ENCODE results near the gene MGAT5.

Gene MGAT5

DNA sequence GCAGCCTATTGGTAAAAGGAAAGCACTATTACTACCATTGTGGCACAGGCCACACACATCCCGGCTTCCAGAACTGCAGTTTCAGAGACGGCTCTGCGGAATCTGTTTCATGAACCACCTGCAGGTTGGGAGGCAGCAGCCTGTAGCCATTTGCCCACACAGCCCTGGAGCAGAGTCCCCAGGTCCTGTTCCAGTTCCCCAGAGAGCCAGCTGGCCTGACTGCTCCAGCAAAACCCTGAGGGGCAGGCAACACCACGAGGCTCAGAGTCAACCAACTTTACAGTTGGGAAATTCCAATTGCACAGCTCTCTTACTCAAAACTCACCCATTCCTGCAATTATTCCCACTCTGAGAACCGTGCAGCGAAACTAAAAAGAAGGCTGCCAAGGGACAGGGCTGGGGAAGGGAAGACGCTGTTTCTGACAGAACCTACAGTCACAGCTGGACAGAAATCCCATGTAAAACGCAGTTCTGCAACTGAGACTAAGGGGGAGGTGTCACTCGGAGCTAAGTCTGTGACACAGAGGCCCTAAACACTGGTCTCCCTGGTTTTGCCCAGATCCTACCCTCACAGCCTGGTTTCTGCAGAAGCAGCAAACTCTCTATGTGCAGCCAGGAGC, 245.5 kb downstream of the MGAT5 start:
- TF ChIP-seq, protein P1, sequence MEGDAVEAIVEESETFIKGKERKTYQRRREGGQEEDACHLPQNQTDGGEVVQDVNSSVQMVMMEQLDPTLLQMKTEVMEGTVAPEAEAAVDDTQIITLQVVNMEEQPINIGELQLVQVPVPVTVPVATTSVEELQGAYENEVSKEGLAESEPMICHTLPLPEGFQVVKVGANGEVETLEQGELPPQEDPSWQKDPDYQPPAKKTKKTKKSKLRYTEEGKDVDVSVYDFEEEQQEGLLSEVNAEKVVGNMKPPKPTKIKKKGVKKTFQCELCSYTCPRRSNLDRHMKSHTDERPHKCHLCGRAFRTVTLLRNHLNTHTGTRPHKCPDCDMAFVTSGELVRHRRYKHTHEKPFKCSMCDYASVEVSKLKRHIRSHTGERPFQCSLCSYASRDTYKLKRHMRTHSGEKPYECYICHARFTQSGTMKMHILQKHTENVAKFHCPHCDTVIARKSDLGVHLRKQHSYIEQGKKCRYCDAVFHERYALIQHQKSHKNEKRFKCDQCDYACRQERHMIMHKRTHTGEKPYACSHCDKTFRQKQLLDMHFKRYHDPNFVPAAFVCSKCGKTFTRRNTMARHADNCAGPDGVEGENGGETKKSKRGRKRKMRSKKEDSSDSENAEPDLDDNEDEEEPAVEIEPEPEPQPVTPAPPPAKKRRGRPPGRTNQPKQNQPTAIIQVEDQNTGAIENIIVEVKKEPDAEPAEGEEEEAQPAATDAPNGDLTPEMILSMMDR (IDR thresholded peaks at IDR 0.05) = no peak

DNA sequence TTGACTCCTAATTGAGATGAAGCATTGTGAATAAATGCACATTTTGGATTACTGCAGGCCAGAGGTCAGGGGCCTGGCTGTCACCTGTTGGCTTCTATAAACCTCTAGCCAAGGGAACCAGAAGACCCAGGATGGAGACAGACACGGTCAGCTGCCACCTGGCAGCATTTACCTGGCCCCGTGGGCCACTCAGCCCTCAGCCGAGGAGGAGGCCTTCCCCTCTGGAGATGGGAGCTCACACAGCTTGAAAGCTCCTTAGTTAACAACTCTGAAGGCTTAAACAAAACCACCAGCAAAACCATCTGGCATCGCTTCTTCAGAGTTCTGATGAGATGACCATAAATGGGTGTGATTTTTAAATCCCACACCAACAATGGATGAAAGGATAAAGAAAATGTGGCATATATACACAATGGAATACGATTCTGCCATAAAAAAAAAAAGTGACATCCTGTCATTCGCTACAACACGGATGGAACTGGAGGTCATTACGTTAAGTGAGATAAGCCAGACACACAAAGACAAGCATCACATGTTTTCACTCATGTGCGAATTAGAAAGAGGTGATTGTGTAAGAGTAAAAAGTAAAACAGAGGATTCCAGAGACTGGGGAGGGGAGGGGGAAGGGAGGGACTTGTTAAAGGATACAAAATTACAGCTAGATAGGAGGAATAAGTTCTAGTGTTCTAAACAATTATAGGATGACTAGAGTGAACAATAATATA, 246.5 kb downstream of the MGAT5 start:
- TF ChIP-seq, protein P1 (IDR thresholded peaks at IDR 0.05) = no peak

DNA sequence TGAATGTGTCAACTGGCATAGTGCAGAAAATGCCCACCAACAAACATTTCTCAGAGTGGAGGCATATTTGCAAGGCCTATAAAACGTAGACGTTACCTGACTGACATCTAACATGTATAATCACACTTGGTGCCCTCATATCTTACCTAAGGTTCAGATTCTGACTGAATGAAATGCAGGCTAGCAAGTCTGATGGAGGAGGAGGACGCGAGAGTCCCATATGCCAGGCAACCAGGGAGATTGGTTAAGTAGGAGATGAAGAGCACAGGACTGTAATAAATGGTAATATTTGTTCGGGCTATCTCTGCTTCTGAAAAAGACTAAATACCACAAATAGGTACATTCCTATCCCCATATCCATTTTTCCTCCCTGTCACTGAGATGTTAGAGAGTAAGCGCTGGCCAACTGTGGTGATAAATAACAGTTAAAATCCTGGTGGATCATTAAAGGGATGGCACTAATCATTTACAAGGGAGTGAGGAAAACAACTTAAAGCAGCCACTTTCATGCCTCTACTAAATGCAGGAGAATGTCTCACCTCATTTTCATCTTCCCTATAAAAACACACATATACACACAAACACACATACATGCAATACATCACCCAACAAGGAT, 247.7 kb downstream of the MGAT5 start:
- TF ChIP-seq, protein P1 (IDR thresholded peaks at IDR 0.05) = no peak

DNA sequence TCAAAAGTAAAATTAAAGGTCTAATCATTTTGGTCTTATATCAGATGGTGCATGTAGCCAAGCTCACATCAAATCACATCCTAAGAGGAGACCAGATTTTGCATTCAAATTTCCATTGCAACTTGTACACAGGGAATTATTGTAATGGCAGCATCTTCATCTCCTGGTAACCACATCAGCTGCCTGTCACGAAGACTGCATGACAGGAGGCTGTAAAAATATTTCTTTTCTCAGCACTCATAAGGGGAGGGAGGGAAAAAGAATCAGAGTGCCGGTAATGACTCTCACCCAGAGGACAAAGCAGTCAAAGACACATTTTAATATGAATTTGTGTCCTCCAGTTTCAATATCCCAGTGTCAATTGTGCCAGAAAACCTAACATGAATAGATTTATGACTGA, 248.2 kb downstream of the MGAT5 start:
- TF ChIP-seq, protein P1 (IDR thresholded peaks at IDR 0.05) = no peak
